ENCODE results near the gene MSL1. TPM values are rescaled to one million over a fixed set of nuclear protein-coding genes. Genes with fewer than 3 reads are reported as not detected.

Gene MSL1
- polyA plus RNA-seq, 1 donor from 2014 or later, result 137 TPM

DNA sequence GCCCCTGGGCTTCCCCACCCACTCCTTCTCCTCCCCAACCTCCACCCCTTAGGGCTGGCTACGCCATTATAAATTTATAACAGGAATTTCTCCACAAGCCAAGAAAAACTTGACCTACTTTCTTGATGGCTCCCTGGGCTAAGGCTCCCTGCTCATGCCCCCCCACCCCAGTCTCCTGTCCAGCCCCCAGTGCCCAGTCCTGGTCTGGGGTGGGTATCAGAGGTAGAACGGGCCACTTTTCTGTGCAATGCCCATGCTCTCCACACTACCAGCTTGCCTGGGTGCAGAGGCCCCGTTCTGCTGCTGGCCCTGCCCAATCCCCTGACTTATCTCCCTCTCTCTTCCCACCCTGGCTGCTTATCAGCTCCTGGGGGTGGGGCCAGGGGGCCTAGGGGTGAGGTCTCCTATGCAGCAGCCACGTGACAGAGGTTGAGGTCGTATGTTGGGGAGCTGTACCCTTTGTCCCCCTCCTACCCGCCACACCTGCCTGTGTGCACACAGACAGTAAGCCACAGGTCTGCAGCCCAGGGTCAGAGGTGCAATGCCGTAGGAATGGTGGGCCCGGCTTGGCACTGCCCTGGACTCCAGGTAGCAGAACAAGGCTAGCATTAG, 48.9 kb upstream of the MSL1 start:
- no peak overlapping the region for H3K4me2 ChIP-seq (ENCODE audit: low read length)
- H3K27me3 ChIP-seq (ENCODE audit: insufficient read depth, low read depth, low read length), result no peaks in the 10 kb centered on the region
- no peak overlapping the region for H3K27ac ChIP-seq (ENCODE audit: low read length)
- no peaks in the 10 kb centered on the region for H3K9me3 ChIP-seq (ENCODE audit: low read length)
- TF ChIP-seq SMC3 (conservative IDR thresholded peaks at IDR 0.05; ENCODE audit: poor library complexity) (no peak), RAD21 (conservative IDR thresholded peaks at IDR 0.05) (no peak), MXI1 (conservative IDR thresholded peaks at IDR 0.05; ENCODE audit: poor library complexity, severe bottlenecking) (no peak)
- TF ChIP-seq, protein P1, sequence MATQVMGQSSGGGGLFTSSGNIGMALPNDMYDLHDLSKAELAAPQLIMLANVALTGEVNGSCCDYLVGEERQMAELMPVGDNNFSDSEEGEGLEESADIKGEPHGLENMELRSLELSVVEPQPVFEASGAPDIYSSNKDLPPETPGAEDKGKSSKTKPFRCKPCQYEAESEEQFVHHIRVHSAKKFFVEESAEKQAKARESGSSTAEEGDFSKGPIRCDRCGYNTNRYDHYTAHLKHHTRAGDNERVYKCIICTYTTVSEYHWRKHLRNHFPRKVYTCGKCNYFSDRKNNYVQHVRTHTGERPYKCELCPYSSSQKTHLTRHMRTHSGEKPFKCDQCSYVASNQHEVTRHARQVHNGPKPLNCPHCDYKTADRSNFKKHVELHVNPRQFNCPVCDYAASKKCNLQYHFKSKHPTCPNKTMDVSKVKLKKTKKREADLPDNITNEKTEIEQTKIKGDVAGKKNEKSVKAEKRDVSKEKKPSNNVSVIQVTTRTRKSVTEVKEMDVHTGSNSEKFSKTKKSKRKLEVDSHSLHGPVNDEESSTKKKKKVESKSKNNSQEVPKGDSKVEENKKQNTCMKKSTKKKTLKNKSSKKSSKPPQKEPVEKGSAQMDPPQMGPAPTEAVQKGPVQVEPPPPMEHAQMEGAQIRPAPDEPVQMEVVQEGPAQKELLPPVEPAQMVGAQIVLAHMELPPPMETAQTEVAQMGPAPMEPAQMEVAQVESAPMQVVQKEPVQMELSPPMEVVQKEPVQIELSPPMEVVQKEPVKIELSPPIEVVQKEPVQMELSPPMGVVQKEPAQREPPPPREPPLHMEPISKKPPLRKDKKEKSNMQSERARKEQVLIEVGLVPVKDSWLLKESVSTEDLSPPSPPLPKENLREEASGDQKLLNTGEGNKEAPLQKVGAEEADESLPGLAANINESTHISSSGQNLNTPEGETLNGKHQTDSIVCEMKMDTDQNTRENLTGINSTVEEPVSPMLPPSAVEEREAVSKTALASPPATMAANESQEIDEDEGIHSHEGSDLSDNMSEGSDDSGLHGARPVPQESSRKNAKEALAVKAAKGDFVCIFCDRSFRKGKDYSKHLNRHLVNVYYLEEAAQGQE (IDR thresholded peaks at IDR 0.05; ENCODE audit: borderline replicate concordance), result no peak
- TF ChIP-seq, protein P2, sequence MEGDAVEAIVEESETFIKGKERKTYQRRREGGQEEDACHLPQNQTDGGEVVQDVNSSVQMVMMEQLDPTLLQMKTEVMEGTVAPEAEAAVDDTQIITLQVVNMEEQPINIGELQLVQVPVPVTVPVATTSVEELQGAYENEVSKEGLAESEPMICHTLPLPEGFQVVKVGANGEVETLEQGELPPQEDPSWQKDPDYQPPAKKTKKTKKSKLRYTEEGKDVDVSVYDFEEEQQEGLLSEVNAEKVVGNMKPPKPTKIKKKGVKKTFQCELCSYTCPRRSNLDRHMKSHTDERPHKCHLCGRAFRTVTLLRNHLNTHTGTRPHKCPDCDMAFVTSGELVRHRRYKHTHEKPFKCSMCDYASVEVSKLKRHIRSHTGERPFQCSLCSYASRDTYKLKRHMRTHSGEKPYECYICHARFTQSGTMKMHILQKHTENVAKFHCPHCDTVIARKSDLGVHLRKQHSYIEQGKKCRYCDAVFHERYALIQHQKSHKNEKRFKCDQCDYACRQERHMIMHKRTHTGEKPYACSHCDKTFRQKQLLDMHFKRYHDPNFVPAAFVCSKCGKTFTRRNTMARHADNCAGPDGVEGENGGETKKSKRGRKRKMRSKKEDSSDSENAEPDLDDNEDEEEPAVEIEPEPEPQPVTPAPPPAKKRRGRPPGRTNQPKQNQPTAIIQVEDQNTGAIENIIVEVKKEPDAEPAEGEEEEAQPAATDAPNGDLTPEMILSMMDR (IDR thresholded peaks at IDR 0.05; ENCODE audit: poor library complexity, severe bottlenecking), result no peak
- H3F3A ChIP-seq (ENCODE audit: insufficient read depth, low read length, poor library complexity, severe bottlenecking), result no peaks in the 10 kb centered on the region
- no peak overlapping the region for H3K9ac ChIP-seq (ENCODE audit: low read length)
- no peaks in the 10 kb centered on the region for H3K9me2 ChIP-seq (ENCODE audit: insufficient read depth, low read length)
- H3K79me2 ChIP-seq (replicated peaks; ENCODE audit: insufficient read depth, low read length), result peaks cover 19% of the 10 kb centered on the region
- no peak overlapping the region for H2AFZ ChIP-seq (ENCODE audit: low read depth, low read length)
- no peaks in the 10 kb centered on the region for H4K20me1 ChIP-seq (ENCODE audit: insufficient read depth)
- no peaks in the 10 kb centered on the region for H3K36me3 ChIP-seq (ENCODE audit: insufficient read depth, low read length)
- no peak overlapping the region for H3K4me3 ChIP-seq (ENCODE audit: low read length)

DNA sequence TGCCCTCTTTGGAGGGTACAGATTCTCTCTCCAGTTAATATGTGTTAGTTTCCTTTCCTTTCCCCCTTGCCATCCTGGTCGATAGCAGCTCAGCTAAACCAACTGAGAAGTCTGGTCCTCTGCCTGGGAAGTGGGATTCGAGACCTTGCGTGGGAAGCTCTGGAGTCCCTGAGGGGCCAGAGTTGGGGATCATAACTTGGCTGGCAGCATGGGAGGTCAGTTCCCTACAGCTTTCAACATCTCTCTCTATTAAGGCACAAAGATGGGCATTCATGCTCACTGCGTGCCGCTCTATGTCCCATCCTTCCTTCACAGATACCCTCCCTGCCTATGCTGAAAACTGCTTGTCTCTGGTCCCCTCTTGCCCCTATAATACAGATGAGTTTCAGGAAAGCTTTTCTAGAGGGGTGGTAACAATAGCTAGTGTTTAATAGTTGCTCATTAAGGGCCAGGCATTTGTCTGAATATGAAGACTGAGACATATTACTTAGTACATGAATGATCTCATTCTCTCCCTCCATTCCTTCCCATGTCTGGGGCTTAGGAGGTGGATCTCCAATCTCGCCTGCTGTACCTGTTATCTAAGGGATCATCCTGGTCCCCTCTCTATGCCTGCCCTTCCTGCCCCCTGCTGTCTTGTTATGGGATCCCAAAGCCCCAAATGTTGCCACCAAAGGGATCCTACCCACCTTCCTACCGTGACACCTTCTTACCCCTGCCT, 48.2 kb upstream of the MSL1 start:
- H4K20me1 ChIP-seq (ENCODE audit: insufficient read depth), result no peaks in the 10 kb centered on the region
- no peaks in the 10 kb centered on the region for H3K27me3 ChIP-seq (ENCODE audit: insufficient read depth, low read depth, low read length)
- H3K9me3 ChIP-seq (ENCODE audit: low read length), result no peaks in the 10 kb centered on the region
- H3K36me3 ChIP-seq (ENCODE audit: insufficient read depth, low read length), result no peaks in the 10 kb centered on the region
- no peaks in the 10 kb centered on the region for H3F3A ChIP-seq (ENCODE audit: insufficient read depth, low read length, poor library complexity, severe bottlenecking)
- TF ChIP-seq EZH2 (IDR thresholded peaks at IDR 0.05; ENCODE audit: borderline replicate concordance, insufficient read depth, low read length, poor library complexity, severe bottlenecking) (no peak), POLR2AphosphoS5 (IDR thresholded peaks at IDR 0.05) (no peak), MXI1 (conservative IDR thresholded peaks at IDR 0.05; ENCODE audit: poor library complexity, severe bottlenecking) (no peak), TAF1 (IDR thresholded peaks at IDR 0.05; ENCODE audit: low read depth) (no peak), RAD21 (conservative IDR thresholded peaks at IDR 0.05) (no peak), SMC3 (conservative IDR thresholded peaks at IDR 0.05; ENCODE audit: poor library complexity) (no peak), EP300 (conservative IDR thresholded peaks at IDR 0.05; ENCODE audit: poor library complexity, severe bottlenecking) (no peak)
- TF ChIP-seq, protein P1 (IDR thresholded peaks at IDR 0.05; ENCODE audit: borderline replicate concordance), result no peak
- TF ChIP-seq, protein P2 (IDR thresholded peaks at IDR 0.05; ENCODE audit: poor library complexity, severe bottlenecking), result no peak
- H3K9me2 ChIP-seq (ENCODE audit: insufficient read depth, low read length), result no peaks in the 10 kb centered on the region
- H3K79me2 ChIP-seq (replicated peaks; ENCODE audit: insufficient read depth, low read length), result peaks cover 19% of the 10 kb centered on the region
- H3K4me2 ChIP-seq (ENCODE audit: low read length), result no peak overlapping the region
- H3K4me3 ChIP-seq (ENCODE audit: low read length), result no peak overlapping the region
- no peak overlapping the region for H3K27ac ChIP-seq (ENCODE audit: low read length)
- H3K9ac ChIP-seq (ENCODE audit: low read length), result no peak overlapping the region
- no peak overlapping the region for H2AFZ ChIP-seq (ENCODE audit: low read depth, low read length)
